Progenitor cell of endocrine pancreas (in vitro differentiated cells): ENCODE data around the gene LRP2. TPM values are rescaled to one million over a fixed set of nuclear protein-coding genes. Genes with fewer than 3 reads are reported as not detected.

Source experiments
- DNase-seq: peaks from one replicate; pipeline ENCODE4 v3.0.0; 2021; ENCODE audit warnings: low spot score; ENCODE audit not compliant: unreplicated experiment
- H3K27ac Mint-ChIP-seq: 2 replicates; pipeline ENCODE4 v1.8.0; 2021; ENCODE audit warnings: mild to moderate bottlenecking, moderate library complexity, mixed read lengths
- H3K27me3 Mint-ChIP-seq: 2 replicates; pipeline ENCODE4 v1.8.0; 2021; ENCODE audit warnings: mixed read lengths
- H3K36me3 Mint-ChIP-seq: 2 replicates; pipeline ENCODE4 v1.8.0; 2022; ENCODE audit warnings: mixed read lengths; ENCODE audit not compliant: insufficient read depth
- H3K4me1 Mint-ChIP-seq: 2 replicates; pipeline ENCODE4 v1.8.0; 2021; ENCODE audit warnings: low read depth, mixed read lengths
- H3K4me3 Mint-ChIP-seq: 2 replicates; pipeline ENCODE4 v1.8.0; 2021; ENCODE audit warnings: low read depth, mild to moderate bottlenecking, moderate library complexity, mixed read lengths
- H3K9me3 Mint-ChIP-seq: 2 replicates; pipeline ENCODE4 v1.8.0; 2021; ENCODE audit warnings: low read depth, mixed read lengths
- CTCF ChIP-seq: fragments of 200-600 bp; sonication (generic); IDR thresholded peaks from one replicate; pipeline ENCODE4 v1.5.0; 2021; ENCODE audit warnings: antibody characterized with exemption, mild to moderate bottlenecking; ENCODE audit not compliant: unreplicated experiment
- total RNA-seq: library from RNA; stranded (reverse); gene quantifications from 2 replicates; pipeline ENCODE4 v1.2.1, GENCODE V29; 2021

LRP2 gene
- total RNA-seq, 1 donor from 2014 or later = 44.4 TPM

DNA sequence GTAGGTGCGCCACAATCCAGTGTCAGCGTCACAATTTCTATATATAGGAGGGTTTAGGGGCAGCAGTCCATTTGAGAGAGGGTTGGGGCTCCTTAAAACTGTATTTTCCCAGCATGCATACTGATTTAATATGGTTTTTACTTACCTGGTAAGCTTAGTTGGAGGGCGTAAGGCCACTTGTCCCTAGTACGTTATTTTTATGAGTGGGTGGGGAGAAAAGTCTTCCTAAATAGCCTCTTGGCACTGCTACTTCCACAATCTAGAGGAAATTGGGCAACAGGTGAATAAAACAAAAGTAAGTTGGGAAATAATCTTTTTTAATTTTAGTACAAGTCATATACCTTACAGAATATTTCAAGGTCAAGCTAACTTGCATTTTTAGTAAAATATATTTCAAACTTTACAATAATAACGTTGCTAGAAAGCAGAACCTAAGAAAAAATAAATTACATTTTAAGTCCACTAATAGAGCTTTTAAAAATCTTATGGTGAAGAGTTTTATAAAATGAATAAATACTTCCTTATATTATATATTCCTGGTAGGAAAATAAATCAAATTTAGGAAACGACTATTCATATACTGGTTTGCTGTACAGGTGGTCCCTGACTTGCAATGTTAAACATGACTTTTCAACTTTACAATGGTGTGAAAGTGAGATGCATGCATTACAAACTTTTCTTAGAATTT is 272.1 kb downstream of the LRP2 start:
- no peak overlapping the region for H3K27ac Mint-ChIP-seq
- no peak for DNase-seq
- peaks cover 10% of the 10 kb centered on the region for H3K27me3 Mint-ChIP-seq
- H3K9me3 Mint-ChIP-seq = peaks cover 13% of the 10 kb centered on the region
- H3K4me3 Mint-ChIP-seq = no peak overlapping the region
- H3K36me3 Mint-ChIP-seq = no peaks in the 10 kb centered on the region
- no peaks in the 10 kb centered on the region for H3K4me1 Mint-ChIP-seq
- no peak for TF ChIP-seq CTCF

DNA sequence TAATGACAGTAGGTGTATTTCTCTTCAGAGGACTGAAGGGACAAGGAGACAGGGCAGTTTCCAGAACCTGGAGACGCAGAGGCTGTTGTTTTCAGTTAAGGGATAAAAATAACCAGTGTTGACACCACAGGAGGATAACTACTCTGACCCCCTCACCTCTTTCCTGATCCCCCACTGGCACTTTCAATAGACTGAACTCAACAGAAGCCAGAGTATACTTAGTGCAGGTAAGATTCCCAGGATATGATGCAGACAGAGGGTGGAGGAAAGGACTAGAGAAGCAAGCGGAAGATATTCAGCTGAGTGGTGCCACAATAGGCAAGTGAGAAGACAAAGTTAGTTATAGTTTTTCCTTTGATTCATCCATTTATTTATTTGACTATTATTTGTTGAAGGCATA is 273.2 kb downstream of the LRP2 start:
- Mint-ChIP-seq H3K9me3 (peaks cover 23% of the 10 kb centered on the region), H3K36me3 (no peaks in the 10 kb centered on the region), H3K27me3 (peaks cover 10% of the 10 kb centered on the region), H3K4me1 (no peaks in the 10 kb centered on the region), H3K27ac (no peak overlapping the region), H3K4me3 (no peak overlapping the region)
- no peak for TF ChIP-seq CTCF
- no peak for DNase-seq

DNA sequence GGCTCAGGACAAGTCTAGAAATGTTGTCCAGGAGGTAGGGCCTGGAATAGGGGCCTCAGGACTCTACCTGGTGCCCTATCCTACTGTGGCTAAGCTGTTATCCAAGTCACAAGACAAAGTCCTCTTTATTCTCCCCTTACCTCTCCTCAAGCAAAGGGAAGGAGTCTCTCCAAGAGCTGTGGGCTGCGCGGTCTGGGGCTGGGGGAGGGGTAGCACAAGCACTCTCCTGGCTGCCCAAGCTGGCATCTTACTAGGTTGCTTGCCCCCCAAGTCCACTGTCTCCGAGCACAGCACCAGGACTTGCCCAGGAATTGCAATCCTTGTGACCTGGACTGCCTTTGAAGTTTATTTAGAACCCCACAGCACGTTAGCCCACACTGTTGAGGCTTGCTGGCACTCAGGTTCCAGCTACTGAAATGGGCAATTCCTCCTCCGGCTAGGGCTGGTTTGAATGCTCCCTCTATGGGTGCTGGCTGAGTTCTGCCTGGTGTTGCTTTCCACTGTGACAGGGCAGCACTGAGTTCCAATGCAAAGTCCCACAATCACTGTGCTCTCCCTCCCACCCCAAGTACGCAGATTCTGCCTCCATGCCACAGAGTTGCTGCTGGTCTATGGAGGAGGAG is 274.5 kb downstream of the LRP2 start:
- no peak overlapping the region for H3K4me3 Mint-ChIP-seq
- no peak overlapping the region for H3K27ac Mint-ChIP-seq
- peaks cover 10% of the 10 kb centered on the region for H3K27me3 Mint-ChIP-seq
- DNase-seq = no peak
- H3K4me1 Mint-ChIP-seq = no peaks in the 10 kb centered on the region
- no peak for TF ChIP-seq CTCF
- no peaks in the 10 kb centered on the region for H3K36me3 Mint-ChIP-seq
- H3K9me3 Mint-ChIP-seq = peaks cover 26% of the 10 kb centered on the region

- peaks cover 10% of the 10 kb centered on the region for H3K27me3 Mint-ChIP-seq
- H3K4me1 Mint-ChIP-seq = no peaks in the 10 kb centered on the region
- TF ChIP-seq CTCF = no peak
- H3K27ac Mint-ChIP-seq = no peak overlapping the region
- no peaks in the 10 kb centered on the region for H3K36me3 Mint-ChIP-seq
- no peak overlapping the region for H3K4me3 Mint-ChIP-seq
- peaks cover 26% of the 10 kb centered on the region for H3K9me3 Mint-ChIP-seq
- no peak for DNase-seq
Measured at GRCh38 chr2:169086893-169087467, 275.4 kb downstream of the LRP2 start.

DNA sequence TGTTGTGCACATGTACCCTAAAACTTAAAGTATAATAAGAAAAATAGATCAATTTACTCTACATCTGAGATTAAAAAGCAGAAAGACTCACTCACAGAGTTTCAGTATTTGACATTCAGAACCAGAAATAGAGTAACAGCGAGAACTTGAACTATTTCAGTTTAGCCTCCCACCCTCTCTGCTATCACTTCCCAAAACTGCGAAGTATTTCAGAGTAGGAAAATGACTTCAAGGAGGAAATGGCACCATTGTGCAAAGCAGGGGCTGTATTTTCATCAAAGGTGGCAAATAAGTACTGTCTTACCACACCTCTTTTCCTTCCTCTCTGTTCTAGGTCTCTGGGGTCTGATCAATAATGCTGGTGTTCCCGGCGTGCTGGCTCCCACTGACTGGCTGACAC is 279.3 kb downstream of the LRP2 start:
- no peak for TF ChIP-seq CTCF
- DNase-seq = no peak
- H3K4me1 Mint-ChIP-seq = no peaks in the 10 kb centered on the region
- no peaks in the 10 kb centered on the region for H3K27me3 Mint-ChIP-seq
- H3K27ac Mint-ChIP-seq = no peak overlapping the region
- peaks cover 26% of the 10 kb centered on the region for H3K9me3 Mint-ChIP-seq
- H3K36me3 Mint-ChIP-seq = no peaks in the 10 kb centered on the region
- H3K4me3 Mint-ChIP-seq = no peak overlapping the region
